Breast epithelium (tissue), 4 donors: ENCODE measurements around the gene GHRH. TPM values are rescaled to one million over a fixed set of nuclear protein-coding genes. Genes with fewer than 3 reads are reported as not detected.

Experiments used
- DNase-seq, 2 donors: peaks; one replicate each; pipeline ENCODE4 v3.0.0-alpha.2; 2019; ENCODE audit warnings: low spot score in 2 of 2
- H3K27ac ChIP-seq, 2 donors: fragments of 200-600 bp; sonication (generic) in 1 of 2; one replicate each; pipeline ENCODE4 v1.5.1; 2016 to 2019; ENCODE audit warnings: mild to moderate bottlenecking in 1 of 2
- H3K27me3 ChIP-seq, 2 donors: fragments of 200-600 bp; sonication (generic) in 1 of 2; one replicate each; pipeline versions ENCODE4 v1.5.1 to v1.6.0; 2017 to 2019; ENCODE audit warnings: control low read depth in 1 of 2, mild to moderate bottlenecking in 1 of 2
- H3K36me3 ChIP-seq: fragments of 200-600 bp; one replicate; pipeline ENCODE4 v1.5.1; 2019
- H3K4me1 ChIP-seq, 2 donors: fragments of 200-600 bp; sonication (generic); one replicate each; pipeline ENCODE4 v1.5.1; 2016 to 2019; ENCODE audit warnings: control low read depth in 1 of 2
- H3K4me3 ChIP-seq, 3 donors: fragments of 200-600 bp; sonication (generic); 1 replicate in 2 of 3; 2 replicates in 1 of 3; pipeline ENCODE4 v1.5.1; 2016 to 2019; ENCODE audit warnings: mild to moderate bottlenecking in 3 of 3, moderate library complexity in 2 of 3
- H3K9me3 ChIP-seq, 2 donors: fragments of 200-600 bp; sonication (generic) in 1 of 2; one replicate each; pipeline ENCODE4 v1.5.1; 2016 to 2019; ENCODE audit warnings: control low read depth in 1 of 2
- CTCF ChIP-seq, 3 donors: fragments of 450-650 bp; IDR thresholded peaks; one replicate each; pipeline ENCODE4 v1.5.1; 2016 to 2017; ENCODE audit warnings: antibody characterized with exemption in 3 of 3, mild to moderate bottlenecking in 3 of 3, moderate library complexity in 3 of 3
- POLR2A ChIP-seq: fragments of 450-650 bp; IDR thresholded peaks from one replicate; pipeline ENCODE4 v1.6.1; 2016; ENCODE audit warnings: antibody characterized with exemption, mild to moderate bottlenecking, moderate library complexity
- POLR2AphosphoS5 ChIP-seq, 3 donors: sonication (generic); formaldehyde crosslinking; IDR thresholded peaks; one replicate each; pipeline ENCODE4 v1.6.1; 2017; ENCODE audit warnings: antibody characterized with exemption in 3 of 3
- intact Hi-C: fragments of 100-400 bp; cut with DNase I; formaldehyde crosslinking; loops from one replicate; pipeline ENCODE4 v1.15.1; 2023; ENCODE audit warnings: low total_unique reads
- total RNA-seq, 3 donors: library from RNA; depleted of rRNA; stranded (reverse); fragments of >200 nt; gene quantifications; one replicate each; pipeline ENCODE4 v1.1.0, GENCODE V29; 2016

GHRH gene
- total RNA-seq, 3 donors from 2014 or later = not detected

DNA sequence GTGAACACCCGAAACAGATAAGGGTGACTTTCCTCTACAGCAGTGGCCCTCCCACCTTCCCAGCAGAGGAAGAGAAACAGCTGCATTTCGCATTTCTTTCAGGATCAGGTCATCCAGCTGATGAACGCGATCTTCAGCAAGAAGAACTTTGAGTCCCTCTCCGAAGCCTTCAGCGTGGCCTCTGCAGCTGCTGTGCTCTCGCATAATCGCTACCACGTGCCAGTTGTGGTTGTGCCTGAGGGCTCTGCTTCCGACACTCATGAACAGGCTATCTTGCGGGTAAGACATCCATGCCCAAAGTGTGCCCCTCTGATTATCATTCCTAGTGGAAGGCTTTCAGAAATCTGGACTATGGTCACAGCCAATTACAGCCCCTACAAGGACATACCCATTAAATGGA, 54.4 kb downstream of the GHRH start:
- intact Hi-C loops = loop anchor here (10.0 kb wide), 1 partner anchor 328 kb away; no protein-coding TSS in a partner anchor
- no peaks in the 10 kb centered on the region for H3K27me3 ChIP-seq
- H3K36me3 ChIP-seq = no peaks in the 10 kb centered on the region
- no peak for TF ChIP-seq POLR2A
- no peak for TF ChIP-seq POLR2AphosphoS5 (IDR thresholded peaks at IDR 0.05)
- TF ChIP-seq CTCF (IDR thresholded peaks at IDR 0.05) = no peak
- no peak overlapping the region for H3K4me3 ChIP-seq
- no peaks in the 10 kb centered on the region for H3K4me1 ChIP-seq
- no peak for DNase-seq
- H3K9me3 ChIP-seq = no peaks in the 10 kb centered on the region
- H3K27ac ChIP-seq = no peak overlapping the region

DNA sequence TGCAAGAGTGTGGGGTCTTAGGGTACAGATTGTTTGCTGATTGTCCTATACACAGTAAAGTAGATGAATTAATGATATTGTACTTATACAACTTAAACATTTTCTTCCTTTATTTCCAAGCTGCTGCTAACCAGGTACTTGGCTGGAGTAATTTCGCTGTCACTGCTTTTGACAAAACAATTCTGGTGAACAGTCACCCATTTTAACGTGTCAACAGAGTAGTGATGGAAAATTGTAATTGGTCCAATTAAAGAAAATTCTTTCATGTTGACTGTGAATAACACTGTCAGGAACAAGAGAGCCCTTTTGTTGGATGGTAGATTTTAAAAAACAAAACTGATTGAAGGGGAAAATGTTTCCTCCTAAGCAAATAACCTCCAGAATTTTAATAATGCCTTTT, 55.8 kb downstream of the GHRH start:
- intact Hi-C loops = loop anchor here (10.0 kb wide), 1 partner anchor 329 kb away; no protein-coding TSS in a partner anchor
- DNase-seq = no peak
- H3K4me1 ChIP-seq = no peaks in the 10 kb centered on the region
- H3K36me3 ChIP-seq = no peaks in the 10 kb centered on the region
- H3K9me3 ChIP-seq = no peaks in the 10 kb centered on the region
- TF ChIP-seq POLR2AphosphoS5 (IDR thresholded peaks at IDR 0.05) = no peak
- no peak for TF ChIP-seq CTCF (IDR thresholded peaks at IDR 0.05)
- TF ChIP-seq POLR2A = no peak
- no peak overlapping the region for H3K27ac ChIP-seq
- no peak overlapping the region for H3K4me3 ChIP-seq
- no peaks in the 10 kb centered on the region for H3K27me3 ChIP-seq

- H3K27ac ChIP-seq = no peak overlapping the region
- no peaks in the 10 kb centered on the region for H3K4me1 ChIP-seq
- H3K27me3 ChIP-seq = no peaks in the 10 kb centered on the region
- no peak for DNase-seq
- intact Hi-C loops = loop anchor here (10.0 kb wide), 1 partner anchor 330 kb away; no protein-coding TSS in a partner anchor
- no peak for TF ChIP-seq CTCF (IDR thresholded peaks at IDR 0.05)
- no peak for TF ChIP-seq POLR2A
- TF ChIP-seq POLR2AphosphoS5 (IDR thresholded peaks at IDR 0.05) = no peak
- H3K9me3 ChIP-seq = no peaks in the 10 kb centered on the region
- H3K36me3 ChIP-seq = no peaks in the 10 kb centered on the region
- H3K4me3 ChIP-seq = no peak overlapping the region
Measured at GRCh38 chr20:37205130-37205529, 56.5 kb downstream of the GHRH start.

DNA sequence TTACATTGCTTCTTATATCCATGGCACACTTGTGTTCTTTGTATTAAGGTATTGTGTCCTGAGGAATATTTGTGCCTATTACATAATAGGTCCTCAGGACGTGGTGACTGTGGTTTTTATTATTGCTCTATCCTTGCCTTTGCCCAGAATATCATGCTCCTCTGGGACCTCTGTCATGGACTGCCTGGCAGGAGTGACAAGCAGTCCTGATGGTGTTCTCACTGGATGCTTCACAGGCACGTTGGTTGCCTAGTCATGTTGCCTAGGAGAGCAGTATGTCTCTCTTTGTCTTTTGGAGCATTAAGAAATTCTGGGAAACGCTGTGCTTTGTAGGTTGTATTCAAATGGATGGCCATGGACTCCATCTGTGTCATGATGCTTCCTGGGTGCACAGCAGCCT, 57.6 kb downstream of the GHRH start:
- H3K4me3 ChIP-seq = no peak overlapping the region
- no peak for DNase-seq
- intact Hi-C loops = loop anchor here (10.0 kb wide), 1 partner anchor 331 kb away; no protein-coding TSS in a partner anchor
- H3K9me3 ChIP-seq = no peaks in the 10 kb centered on the region
- H3K4me1 ChIP-seq = no peaks in the 10 kb centered on the region
- TF ChIP-seq CTCF (IDR thresholded peaks at IDR 0.05) = no peak
- TF ChIP-seq POLR2A = no peak
- H3K27ac ChIP-seq = no peak overlapping the region
- no peaks in the 10 kb centered on the region for H3K27me3 ChIP-seq
- no peaks in the 10 kb centered on the region for H3K36me3 ChIP-seq

DNA sequence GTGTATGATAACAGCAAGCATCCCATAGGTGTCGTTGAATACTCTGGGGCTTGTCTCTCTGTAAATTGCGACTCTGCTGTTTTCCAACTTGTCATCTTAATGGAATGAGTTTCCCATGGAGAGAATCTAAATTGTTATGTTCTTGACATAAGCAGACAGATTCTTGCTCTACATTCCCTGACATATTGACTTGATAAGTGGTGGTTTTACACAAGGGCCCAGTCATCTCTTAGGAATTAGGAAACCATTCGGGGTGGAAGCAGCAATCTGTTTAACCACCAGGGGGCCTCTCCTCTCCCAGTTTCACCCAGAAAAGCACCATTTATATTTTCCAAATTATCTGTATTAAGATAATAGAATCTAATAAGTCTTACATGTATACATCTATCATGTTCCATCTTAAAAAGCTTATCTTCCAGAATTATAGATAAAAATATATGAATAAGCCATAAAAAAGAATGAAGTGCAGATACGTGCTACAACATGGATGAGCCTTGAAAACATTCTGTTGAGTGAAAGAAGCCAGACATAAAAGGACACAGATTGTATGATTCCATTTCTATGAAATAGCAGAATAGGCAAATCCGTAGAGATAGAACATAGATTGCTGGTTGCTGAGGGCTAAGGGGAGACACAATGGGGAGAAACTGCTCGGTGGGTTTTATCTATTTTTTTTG, 59.2 kb downstream of the GHRH start:
- no peaks in the 10 kb centered on the region for H3K27me3 ChIP-seq

More for the DNA sequence above, 59.2 kb downstream of the GHRH start:
- peak in 1 of 2 donors; percentile 40 for DNase-seq
- Histone ChIP-seq H3K27ac (peak overlapping the region; percentile 50 to 60), H3K9me3 (no peaks in the 10 kb centered on the region), H3K4me3 (no peak overlapping the region), H3K36me3 (no peaks in the 10 kb centered on the region), H3K4me1 (no peaks in the 10 kb centered on the region)
- intact Hi-C loops = loop anchor here (10.0 kb wide), 1 partner anchor 332 kb away; no protein-coding TSS in a partner anchor
- TF ChIP-seq POLR2AphosphoS5 (IDR thresholded peaks at IDR 0.05) (no peak), CTCF (IDR thresholded peaks at IDR 0.05) (peak; percentile 33 to 70 (median 56))
